ENCODE results near the gene ASIC1. TPM values are rescaled to one million over a fixed set of nuclear protein-coding genes. Genes with fewer than 3 reads are reported as not detected.

The ASIC1 gene
- total RNA-seq, 2 donors from 2014 or later: 0.52 to 0.99 TPM

DNA sequence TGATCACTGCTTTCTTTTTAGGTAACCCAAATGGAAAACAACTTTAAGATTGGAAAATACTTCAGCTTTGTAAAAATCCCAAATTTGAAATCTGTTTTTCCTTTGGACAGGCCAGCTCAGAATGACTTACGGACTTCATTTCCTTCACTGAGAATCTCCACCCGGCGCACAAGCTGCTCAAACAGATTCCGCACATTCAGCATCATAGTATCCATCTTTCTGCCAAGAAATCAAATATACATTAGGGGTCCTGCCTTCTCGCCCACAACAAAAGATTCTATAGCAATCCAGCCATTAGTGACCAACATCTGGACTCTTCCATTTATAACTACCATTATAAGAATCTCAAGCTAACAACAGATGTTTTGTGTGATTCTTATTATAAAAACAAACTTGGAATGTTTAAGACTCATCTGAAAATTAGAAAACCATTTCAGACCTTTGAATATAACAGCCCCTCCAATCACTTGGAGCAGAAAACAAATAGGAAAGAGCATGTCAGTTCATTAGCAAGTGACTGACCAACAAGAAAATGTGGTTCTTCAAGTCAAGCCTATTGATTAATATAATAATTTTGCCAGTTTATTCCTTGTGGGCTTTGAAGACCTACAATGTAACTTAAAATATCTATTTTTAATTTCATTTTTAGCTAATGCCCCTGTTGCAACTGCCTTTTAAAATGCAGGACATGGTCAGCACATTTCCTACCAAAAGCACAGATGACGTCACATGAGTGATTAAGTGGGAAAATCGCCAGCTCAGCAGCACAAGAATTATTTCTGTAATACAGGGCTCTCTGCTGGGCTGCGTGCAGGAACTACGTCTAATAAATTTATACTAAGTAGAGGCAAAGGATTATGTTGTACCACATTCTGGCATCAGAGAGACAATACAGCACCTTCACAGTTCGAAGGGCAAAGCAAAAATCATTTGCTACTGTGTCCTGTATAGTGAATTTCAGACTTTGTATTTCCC is 40.6 kb upstream of the ASIC1 start:
- intact Hi-C loops (cut with DNase I): no loop called here
- WGBS, 2 donors: 61 to 65% methylated on average over 10 of the region's 10 CpGs
- no peak overlapping the region for H3K4me3 ChIP-seq
- H3K4me1 ChIP-seq: no peaks in the 10 kb centered on the region
- ATAC-seq: peak; percentile 67
- H3K27ac ChIP-seq: peak overlapping the region in 1 of 4 donors; percentile 63
- DNase-seq: peak; percentile 38 to 79 (median 57)
- no peaks in the 10 kb centered on the region for H3K36me3 ChIP-seq (replicated peaks in 1 of 2; ENCODE audit: insufficient read depth in 1 of 2, low read depth in 2 of 2)
- H3K9me3 ChIP-seq: no peaks in the 10 kb centered on the region
- no peaks in the 10 kb centered on the region for H3K27me3 ChIP-seq
- no peak for TF ChIP-seq POLR2A (IDR thresholded peaks at IDR 0.05)
- TF ChIP-seq, protein P1, sequence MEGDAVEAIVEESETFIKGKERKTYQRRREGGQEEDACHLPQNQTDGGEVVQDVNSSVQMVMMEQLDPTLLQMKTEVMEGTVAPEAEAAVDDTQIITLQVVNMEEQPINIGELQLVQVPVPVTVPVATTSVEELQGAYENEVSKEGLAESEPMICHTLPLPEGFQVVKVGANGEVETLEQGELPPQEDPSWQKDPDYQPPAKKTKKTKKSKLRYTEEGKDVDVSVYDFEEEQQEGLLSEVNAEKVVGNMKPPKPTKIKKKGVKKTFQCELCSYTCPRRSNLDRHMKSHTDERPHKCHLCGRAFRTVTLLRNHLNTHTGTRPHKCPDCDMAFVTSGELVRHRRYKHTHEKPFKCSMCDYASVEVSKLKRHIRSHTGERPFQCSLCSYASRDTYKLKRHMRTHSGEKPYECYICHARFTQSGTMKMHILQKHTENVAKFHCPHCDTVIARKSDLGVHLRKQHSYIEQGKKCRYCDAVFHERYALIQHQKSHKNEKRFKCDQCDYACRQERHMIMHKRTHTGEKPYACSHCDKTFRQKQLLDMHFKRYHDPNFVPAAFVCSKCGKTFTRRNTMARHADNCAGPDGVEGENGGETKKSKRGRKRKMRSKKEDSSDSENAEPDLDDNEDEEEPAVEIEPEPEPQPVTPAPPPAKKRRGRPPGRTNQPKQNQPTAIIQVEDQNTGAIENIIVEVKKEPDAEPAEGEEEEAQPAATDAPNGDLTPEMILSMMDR (IDR thresholded peaks at IDR 0.05): no peak

DNA sequence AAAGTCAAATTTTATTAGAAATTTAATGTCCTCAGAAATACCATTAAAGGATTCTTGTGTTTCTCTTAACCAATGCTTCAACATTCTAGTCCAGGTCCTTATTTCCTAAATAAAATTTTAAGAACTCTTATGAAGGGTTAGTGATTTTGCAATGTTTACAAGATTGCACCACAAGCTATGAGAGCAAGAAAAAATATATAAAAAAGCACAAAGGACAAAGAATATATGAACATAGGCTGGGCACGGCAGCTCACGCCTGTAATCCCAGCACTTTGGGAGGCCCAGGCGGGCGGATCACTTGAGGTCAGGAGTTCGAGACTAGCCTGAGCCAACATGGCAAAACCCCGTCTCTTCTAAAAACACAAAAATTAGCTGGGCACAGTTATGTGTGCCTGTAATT is 39.8 kb upstream of the ASIC1 start:
- intact Hi-C loops (cut with DNase I): no loop called here
- Histone ChIP-seq H3K4me3 (no peak overlapping the region), H3K9me3 (no peaks in the 10 kb centered on the region), H3K36me3 (replicated peaks in 1 of 2; ENCODE audit: insufficient read depth in 1 of 2, low read depth in 2 of 2) (no peaks in the 10 kb centered on the region), H3K4me1 (no peaks in the 10 kb centered on the region), H3K27ac (peak overlapping the region in 1 of 4 donors; percentile 63), H3K27me3 (no peaks in the 10 kb centered on the region)
- ATAC-seq (no peak), DNase-seq (no peak)
- WGBS, 2 donors: 70 to 95% methylated on average over 6 of the region's 6 CpGs
- no peak for TF ChIP-seq POLR2A (IDR thresholded peaks at IDR 0.05)
- TF ChIP-seq, protein P1 (IDR thresholded peaks at IDR 0.05): no peak

DNA sequence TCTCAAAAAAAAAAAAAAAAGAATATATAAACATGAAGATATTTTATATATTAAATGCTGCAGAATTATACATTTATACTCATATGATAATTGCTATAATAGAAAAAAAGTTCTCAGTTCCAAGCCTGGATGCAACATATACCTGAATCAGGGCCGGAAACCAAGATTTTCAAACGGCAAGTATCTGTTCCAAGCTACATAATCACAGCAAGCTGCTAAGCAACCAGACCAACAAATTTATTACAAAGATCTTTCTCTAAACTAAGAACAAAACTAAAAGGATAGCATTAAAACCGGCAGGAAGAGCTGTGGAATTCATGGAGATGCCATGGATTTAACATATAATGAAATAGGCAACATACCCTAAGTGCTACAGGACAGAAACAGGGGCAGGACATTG is 39.2 kb upstream of the ASIC1 start:
- ATAC-seq (no peak), DNase-seq (no peak)
- Histone ChIP-seq H3K4me1 (no peaks in the 10 kb centered on the region), H3K27ac (peak overlapping the region in 1 of 4 donors; percentile 63), H3K9me3 (no peaks in the 10 kb centered on the region), H3K36me3 (replicated peaks in 1 of 2; ENCODE audit: insufficient read depth in 1 of 2, low read depth in 2 of 2) (no peaks in the 10 kb centered on the region), H3K4me3 (no peak overlapping the region), H3K27me3 (no peaks in the 10 kb centered on the region)
- intact Hi-C loops (cut with DNase I): no loop called here
- TF ChIP-seq, protein P1 (IDR thresholded peaks at IDR 0.05): no peak
- TF ChIP-seq POLR2A (IDR thresholded peaks at IDR 0.05): no peak
- 88% methylated on average over 3 of the region's 3 CpGs for WGBS, 2 donors

DNA sequence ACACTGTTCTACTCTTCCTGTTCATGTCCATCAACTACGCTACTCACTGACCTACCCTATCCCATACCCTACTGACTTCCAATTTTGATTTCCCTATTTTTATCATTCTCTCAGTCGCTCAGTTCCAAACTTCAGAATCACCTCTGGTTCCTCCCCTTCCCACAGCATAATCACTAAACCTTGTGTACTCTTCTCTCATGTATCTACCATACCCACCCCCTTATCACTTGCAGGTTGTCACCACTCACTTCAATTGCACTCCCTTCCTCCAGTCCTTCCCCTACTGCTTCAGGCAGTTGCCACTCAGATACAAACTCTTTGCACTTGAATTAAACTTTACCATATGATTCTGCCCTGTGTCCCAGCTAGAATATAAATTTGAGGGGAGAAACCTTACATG is 38.4 kb upstream of the ASIC1 start:
- Histone ChIP-seq H3K4me3 (no peak overlapping the region), H3K27ac (no peak overlapping the region), H3K27me3 (no peaks in the 10 kb centered on the region), H3K4me1 (no peaks in the 10 kb centered on the region), H3K9me3 (no peaks in the 10 kb centered on the region), H3K36me3 (replicated peaks in 1 of 2; ENCODE audit: insufficient read depth in 1 of 2, low read depth in 2 of 2) (no peaks in the 10 kb centered on the region)
- 86 to 89% methylated on average over 2 of the region's 2 CpGs for whole genome bisulfite sequencing, 2 donors
- DNase-seq: no peak
- intact Hi-C loops (cut with DNase I): no loop called here
- TF ChIP-seq, protein P1 (IDR thresholded peaks at IDR 0.05): no peak
- TF ChIP-seq POLR2A (IDR thresholded peaks at IDR 0.05): no peak
- ATAC-seq: no peak
